CD1c-positive myeloid dendritic cell (primary cell): ENCODE results near the gene ANKRD63.

Source experiments
- DNase-seq: peaks from one replicate; pipeline ENCODE4 v3.0.0-alpha.2; 2016; ENCODE audit errors: extremely low spot score

Gene ANKRD63

DNA sequence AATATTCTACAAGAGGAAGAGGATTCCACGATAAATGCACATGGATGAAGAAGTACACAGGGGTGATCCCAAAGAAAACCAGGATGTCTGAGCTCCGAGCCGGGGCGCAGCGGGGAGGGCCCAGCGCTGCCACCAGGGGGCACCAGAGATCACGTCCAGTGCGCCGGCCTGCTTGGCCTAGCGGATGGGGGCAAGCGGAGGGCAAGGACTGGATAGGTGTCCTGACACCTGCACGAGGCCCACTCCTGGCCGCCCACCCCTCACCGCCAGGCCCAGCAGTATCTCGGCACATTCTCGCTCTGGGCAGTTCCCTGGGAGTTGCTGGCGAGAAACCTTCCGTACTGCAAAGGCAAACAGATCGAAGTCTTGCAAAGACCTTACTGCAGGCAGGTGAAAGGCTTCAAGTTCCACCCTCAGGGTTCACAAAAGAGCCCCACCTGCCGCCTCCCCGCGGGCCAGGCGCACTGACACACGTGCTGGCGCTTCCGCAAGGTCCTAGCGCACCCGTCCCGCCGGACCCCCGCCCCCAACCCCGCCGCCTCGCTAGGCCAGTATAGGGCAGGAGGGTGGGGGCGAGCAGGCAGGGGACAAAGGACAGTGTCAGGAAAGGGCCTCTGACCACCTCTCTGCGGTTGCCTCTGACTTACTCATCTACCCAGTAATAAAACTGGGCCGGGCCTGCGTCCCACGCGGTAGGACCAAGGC lies 3.3 kb downstream of the ANKRD63 start:
- DNase-seq = peak; percentile 76

DNA sequence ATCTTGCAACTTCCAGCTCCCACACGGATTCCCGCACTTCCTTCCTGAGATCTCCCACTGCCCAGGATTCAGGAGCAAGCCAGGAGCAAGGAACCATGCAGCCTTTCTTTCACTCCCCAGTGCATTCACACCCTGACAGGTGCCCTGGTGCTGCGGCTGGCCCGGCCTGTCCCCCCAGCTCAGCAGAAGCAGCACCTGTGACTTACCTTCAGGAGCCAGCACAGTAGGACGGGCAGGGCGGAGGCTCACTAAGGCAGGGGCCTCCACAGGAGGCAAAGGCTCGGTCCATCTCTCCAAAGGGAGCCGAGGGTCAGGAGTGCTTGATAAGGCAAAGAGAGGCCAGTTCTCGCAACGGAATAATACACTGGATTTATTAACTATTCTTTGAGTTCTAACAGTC lies 4.8 kb downstream of the ANKRD63 start:
- DNase-seq = no peak

DNA sequence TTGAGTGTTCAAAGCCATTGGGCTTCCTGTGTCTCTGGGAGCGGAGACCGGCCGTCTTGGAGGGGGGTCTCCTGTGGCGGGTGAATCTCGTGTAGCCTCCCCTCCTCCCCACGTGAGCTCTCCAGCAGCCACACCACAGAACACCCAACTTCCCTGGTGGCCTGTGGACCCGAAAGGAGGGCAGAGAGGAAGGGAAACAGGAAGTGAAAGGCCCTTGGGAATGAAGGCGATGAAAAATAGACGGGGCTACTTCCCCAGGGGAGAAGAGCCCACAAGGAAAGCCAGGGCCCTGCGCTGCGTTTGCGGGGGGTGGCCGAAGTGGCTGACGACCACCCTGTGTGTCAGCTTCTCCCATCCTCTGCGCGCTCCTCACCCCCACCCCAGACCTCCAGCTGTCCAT lies 5.4 kb downstream of the ANKRD63 start:
- peak; percentile 69 for DNase-seq

DNA sequence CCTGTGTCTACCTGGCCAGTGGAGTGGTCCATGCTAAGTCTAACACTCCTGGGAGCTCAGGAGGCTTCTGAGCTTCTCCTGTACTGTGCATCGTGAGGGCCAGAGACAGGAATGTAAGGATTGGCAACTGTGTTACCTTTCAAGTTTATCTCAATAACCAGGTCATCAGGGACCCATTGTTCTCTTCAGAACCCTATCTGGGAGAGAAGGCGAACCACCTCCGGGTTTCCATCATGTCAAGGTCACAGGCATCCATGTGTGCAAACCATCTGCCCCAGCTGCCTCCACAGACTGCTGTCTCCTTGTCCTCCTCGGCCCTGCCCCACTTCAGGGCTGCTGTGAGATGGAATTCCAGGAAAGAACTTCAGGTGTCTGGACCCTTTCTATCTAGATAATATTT lies 5.9 kb downstream of the ANKRD63 start:
- DNase-seq = no peak

DNA sequence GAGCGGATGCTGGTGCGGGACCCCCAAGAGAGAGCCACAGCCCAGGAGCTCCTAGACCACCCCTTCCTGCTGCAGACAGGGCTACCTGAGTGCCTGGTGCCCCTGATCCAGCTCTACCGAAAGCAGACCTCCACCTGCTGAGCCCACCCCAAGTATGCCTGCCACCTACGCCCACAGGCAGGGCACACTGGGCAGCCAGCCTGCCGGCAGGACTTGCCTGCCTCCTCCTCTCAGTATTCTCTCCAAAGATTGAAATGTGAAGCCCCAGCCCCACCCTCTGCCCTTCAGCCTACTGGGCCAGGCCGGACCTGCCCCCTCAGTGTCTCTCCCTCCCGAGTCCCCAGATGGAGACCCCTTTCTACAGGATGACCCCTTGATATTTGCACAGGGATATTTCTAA lies 6.9 kb downstream of the ANKRD63 start:
- DNase-seq = no peak

DNA sequence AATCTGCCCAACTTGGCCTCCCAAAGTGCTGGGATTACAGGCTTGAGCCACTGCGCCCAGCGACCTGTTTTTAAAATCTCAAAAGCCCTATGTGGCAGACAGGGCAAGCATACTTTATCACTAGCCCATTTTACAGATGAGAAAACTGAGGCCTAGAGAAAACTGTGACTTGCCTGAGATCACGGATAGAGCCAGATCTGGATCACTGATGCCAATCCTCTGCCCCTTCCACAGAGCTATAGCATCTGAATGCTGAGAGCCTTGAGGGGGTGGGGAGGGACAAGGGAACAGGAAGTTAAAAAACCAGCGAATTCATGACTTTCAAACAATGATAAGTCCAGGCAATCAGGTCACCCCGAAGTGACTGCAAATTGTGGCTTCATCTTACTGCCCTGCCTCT lies 7.3 kb downstream of the ANKRD63 start:
- DNase-seq = peak; percentile 41

DNA sequence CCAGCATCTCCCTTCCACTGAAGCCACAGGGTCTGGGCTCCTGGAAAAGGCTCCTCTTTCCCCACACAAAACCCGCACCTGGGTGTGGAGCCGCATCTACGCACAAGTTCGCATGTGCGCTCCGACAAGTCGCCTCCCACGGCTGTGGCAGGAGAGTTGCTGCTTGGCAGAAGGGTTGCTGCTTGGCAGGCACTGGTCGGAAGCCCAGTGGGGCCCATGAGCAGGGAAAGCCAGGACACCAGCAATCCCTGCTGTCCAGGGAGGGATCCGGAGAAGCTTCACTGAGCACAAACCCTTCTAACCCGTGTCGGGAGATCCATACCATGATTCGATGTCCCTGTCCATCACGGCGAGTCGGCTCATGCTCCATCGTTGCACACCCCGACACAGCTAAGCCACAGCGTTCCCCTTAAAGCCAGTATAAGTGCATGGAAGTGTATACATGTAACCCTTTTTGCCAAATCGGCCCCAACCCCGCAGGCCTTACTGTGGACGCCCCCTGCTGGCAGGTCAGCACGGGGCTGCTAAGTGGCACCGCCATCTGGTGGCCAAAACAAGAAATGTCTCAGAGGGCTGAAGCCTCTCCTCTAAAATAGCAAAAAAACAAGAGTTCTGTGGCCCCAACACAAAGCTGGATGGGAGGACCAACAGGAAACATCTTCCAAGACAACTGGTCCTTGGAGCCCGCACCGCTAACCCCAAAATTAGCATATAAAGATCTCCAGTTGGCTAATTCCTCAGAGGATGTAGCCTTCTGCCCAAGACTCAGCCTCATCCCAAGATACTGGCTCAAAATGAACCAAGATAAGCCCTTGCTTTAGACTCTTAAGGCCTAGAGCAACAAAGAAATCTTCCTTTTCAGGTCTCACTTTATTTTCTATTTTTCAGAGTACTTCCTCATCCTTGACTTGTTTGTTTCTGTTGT lies 8.3 kb downstream of the ANKRD63 start:
- DNase-seq = peak; percentile 92

DNA sequence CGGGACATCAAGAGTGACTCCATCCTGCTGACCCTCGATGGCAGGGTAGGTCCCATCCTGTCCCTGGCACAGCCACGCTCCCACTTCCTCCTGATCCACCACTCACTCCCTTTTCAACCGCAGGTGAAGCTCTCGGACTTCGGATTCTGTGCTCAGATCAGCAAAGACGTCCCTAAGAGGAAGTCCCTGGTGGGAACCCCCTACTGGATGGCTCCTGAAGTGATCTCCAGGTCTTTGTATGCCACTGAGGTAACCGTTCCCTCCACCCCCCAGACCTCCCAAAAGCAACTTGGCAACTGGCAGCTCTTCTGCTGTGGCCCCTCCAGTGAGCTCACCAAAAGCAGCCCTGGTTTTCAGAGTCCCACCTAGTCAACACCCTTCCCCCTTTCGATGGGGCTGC lies 9.4 kb downstream of the ANKRD63 start:
- DNase-seq = no peak

DNA sequence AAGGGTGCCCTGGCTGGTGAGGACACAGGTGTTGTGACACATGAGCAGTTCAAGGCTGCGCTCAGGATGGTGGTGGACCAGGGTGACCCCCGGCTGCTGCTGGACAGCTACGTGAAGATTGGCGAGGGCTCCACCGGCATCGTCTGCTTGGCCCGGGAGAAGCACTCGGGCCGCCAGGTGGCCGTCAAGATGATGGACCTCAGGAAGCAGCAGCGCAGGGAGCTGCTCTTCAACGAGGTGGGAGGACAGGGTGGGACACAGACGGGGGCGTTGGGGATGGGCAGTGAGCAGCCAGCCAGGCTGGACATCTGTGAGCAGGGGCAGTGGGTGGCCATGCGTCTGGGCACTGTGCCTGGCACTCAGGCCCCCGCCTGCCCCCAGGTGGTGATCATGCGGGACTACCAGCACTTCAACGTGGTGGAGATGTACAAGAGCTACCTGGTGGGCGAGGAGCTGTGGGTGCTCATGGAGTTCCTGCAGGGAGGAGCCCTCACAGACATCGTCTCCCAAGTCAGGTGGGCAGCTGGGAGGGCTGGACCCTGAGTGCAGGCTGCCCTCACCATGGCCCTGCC lies 10.3 kb downstream of the ANKRD63 start:
- no peak for DNase-seq

DNA sequence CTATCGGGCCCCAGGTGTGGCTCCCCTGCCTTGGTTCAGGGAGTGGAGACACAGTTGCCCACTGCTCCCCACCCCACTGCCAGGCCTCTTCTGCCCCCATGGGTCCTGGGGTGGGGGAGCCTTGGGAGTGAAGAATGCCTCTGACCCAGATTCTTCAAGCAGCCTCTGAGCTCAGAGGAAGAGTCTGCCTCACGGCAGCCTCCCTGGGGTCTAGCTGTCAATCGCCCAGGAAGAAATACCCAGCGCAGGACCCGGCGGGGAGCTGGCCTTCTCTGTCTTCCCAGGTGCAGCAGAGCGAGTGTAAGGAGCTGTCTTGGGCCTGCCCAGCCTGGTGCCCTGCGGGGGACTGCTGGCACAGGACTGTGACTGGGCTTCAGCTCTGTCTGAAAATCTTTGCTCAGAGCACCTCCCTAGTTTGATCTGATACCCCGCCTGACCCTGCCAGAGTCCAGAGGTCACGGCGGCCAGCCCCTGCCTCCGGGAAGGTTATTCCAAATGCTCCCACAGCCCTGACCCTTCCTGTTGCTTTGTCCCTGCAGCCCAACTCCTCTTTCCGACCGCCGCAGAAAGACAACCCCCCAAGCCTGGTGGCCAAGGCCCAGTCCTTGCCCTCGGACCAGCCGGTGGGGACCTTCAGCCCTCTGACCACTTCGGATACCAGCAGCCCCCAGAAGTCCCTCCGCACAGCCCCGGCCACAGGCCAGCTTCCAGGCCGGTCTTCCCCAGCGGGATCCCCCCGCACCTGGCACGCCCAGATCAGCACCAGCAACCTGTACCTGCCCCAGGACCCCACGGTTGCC lies 11.0 kb downstream of the ANKRD63 start:
- no peak for DNase-seq

DNA sequence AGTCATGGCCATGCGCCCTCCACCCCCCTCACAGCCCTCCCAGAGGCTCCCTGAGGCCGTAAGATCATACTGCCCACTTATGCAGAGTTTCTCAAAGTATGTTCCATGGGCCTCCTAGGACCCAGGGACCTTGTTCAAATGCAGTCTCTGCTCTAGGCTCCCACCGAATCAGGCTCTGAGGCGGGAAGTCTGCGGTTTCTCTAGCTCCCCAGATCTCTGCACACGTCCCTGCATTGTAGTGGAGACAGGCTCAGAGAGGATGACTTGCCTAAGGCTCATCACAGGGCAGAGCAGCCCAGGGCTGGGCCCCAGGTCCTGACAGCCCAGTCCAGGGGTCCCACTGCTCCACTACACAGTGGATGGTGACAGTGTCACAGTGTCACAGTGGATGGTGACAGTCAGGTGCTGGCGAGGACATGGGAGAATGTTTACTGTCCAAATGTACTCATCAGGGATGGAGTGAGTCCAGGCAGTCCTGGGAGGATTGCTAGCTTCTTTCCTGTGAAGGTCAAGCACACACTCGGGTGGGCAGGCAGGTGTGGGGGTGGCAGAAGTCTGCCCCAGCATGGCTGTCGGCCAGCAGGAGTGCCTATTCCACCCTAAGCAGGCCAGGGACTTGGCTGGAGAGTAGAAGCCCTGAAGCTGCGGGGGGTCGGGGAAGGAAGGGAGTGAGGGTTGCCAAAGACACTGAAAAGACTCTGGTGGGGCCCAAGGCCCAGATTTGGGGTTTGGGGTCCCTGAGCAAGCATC lies 12.4 kb downstream of the ANKRD63 start:
- DNase-seq = no peak

DNA sequence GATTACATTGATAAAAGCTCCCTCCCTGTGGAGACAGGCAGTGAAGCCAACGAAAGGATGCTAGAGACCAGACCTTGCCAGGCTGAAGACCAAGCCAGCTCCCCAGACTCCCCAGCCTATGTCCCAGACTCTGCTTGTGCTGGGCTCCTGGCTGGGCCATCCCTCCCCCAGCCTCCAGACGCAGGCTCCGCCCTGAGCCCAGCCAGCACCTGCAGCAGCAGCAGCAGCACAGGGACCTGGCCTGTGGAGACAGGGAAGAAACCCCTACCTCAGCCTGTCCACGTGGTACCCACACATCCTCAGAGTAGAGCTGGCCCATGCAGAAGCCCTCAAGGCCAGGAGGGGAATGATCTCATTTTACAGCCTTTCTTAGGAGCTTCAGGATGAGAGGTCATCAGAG lies 13.3 kb downstream of the ANKRD63 start:
- no peak for DNase-seq

DNA sequence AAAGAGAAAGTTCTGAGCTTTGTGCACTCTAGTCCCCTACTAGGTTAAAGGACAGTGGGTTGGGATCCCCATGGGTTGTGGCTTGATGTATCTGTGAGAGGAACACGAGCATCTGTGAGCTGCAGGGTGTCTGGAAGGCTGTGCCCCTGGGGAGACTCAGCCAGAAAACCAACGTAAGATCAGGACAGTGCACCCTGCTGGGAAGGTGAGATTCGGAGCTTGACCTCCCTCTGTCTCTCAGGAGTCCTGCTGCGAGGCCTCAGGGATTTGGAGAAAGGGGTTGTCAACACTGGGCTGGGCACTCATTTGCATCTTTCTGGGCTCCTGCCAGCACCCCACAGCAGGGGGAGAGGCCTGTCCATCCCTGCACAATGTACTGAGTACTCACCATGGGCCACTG lies 15.2 kb downstream of the ANKRD63 start:
- DNase-seq = no peak

DNA sequence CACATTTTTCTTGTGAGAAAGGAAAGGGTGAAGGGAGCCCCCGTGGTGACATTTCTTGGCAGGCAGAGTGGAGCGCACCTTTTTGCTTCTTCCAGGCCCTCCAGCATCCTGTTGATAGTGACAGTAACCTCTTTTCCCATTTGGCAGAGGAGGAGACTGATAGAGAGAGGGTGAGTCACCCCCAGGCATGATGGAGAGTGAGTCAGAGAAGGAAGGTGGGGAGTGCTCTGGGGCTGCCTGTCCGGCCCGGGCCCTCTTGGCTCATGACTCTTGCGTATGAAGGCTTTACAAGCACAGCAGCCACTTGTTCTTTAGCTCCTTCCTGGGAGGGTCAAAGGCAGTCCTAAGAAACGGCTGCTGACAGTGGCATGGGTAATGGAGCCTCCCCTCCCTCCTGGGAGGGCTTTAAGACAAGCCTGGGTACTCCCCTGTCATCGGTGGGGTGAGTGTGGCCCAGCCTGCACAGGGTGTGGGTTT lies 16.0 kb downstream of the ANKRD63 start:
- DNase-seq = peak; percentile 38

DNA sequence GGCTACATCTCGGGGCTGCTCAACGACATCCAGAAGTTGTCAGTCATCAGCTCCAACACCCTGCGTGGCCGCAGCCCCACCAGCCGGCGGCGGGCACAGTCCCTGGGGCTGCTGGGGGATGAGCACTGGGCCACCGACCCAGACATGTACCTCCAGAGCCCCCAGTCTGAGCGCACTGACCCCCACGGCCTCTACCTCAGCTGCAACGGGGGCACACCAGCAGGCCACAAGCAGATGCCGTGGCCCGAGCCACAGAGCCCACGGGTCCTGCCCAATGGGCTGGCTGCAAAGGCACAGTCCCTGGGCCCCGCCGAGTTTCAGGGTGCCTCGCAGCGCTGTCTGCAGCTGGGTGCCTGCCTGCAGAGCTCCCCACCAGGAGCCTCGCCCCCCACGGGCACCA lies 17.0 kb downstream of the ANKRD63 start:
- DNase-seq = no peak

DNA sequence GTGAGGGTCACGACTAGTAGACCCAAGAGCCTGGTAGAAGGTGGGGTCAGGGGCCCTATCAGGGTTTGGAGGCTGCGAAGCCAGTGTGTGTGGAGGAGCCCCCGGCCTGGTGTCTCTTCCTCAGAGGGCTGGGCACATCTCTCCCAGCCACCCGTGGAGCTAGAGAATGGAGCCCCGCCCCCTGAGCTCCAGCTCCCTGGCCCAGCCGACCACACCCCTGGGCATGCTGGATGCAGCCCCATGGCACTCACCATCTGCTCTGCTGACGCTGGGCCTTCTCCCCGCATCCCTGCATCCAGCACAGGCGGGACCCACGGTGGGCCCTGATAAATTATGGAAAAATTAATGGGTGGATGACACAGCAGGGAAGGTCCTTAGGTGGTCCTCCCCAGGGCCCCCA lies 17.5 kb downstream of the ANKRD63 start:
- no peak for DNase-seq

DNA sequence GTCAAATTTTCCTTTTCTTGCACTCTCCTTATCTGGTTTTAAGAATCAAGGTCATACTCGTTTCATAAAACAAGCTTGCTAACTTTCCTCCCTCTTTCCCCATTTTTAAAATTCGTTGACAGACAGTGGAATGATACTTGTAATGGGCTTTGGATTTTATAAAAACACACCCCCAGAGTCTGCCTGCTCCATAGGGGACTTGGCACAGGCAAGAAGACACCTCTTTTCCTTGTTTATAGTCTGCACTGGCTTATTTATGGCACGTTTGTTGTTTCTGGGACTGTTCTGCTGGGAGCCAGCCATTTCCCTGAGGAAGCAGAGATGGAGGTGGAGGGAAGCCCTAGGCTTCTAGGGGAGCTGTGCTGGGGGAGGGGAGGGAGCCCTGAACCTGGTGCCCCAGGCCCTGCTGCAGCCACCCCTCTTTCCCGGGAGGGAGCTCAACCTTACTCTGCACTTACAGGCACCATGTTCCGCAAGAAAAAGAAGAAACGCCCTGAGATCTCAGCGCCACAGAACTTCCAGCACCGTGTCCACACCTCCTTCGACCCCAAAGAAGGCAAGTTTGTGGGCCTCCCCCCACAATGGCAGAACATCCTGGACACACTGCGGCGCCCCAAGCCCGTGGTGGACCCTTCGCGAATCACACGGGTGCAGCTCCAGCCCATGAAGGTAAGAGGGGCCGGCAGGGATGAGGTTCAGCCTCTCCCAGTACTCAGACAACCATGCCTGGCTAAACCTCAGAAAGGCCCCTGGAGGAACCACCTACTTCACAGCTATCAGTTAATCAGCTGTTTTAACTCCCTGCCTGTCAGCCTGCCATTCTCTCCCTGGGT lies 18.3 kb downstream of the ANKRD63 start:
- DNase-seq = no peak

DNA sequence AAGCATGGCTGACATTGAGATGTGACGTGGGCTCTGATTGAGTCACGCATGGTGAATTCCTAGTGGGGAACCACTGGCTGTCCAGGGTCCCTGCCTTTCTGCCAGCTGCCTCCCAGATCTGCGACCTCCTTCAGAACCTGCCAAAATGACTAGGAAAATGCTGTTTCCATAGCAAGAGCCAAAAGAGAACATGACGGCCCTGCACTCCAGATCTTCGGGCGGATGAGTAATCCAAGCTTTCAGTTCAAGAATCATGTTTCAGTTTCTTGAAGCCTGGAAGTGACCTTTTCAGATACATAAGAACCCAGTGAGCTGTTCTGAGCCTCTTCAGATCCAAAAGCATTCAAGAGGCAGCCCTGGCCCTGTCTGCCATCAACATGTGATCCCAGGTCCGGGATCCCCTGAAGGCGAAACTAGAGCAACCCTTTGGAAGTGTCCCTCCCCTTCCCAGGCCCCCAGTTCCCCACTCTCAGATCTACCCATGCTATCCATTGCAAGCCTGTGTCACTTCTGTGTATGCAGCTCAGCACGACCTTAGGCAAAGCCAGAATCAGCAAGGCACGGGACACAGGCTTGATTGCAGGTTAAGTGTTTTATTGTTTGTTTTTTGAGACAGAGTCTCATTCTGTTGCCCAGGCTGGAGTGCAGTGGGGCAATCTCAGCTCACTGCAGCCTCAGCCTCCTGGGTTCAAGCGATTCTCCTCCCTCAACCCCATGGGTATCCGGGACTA lies 19.7 kb downstream of the ANKRD63 start:
- DNase-seq = peak; percentile 18

DNA sequence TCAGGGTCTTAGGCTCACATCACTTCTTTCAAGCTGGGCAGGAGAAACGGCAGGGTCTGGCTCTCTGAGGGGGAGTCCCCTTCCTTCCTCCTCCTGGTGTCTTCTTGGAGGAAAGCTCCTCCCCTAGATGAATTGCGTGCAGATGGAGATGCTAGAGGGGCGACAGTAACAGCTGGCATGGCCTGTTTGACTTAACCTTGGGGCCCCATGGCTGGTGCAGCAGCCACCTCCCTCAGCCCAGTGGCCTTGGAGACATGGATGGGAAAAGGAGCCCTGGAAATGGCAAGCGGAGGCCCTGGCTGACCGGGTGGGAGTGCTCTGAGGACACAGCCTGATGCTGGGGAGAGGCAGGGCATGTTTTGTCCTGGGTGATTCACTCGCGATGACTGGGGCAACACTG lies 23.8 kb downstream of the ANKRD63 start:
- DNase-seq = no peak

DNA sequence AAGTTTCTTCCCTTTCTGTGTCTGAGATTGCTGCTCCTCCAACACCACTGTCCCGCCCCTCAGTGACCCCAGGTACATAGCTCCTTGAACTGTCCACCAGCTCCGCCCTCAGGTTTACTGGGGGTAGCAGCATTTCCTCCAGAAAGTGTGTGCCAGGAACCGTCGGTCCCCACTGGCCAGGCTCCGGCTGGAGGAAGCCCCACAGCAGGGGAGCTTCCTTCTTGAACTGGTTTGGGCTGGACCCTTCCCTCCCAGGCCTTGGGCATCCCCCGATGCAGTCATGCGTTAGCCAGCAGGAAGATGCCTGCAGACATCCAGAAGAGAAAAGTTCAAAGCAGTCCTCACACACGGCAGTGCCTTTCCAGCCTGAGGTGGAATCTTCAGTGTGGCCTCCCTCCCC lies 24.3 kb downstream of the ANKRD63 start:
- DNase-seq = no peak
